ENCODE measurements around the gene C8A. TPM values are rescaled to one million over a fixed set of nuclear protein-coding genes. Genes with fewer than 3 reads are reported as not detected.

The C8A gene
- total RNA-seq, 1 experiment from 2014 or later: 0.13 TPM

GRCh38 chr1:56855190-56855589 is 593 bp downstream of the C8A start:
- DNase-seq (ENCODE audit: low spot score): no peak
- H3K27ac Mint-ChIP-seq: no peak overlapping the region
- ChIA-PET POLR2A (no interaction called here), CTCF (interaction anchor here (0.5 to 0.6 kb wide), 2 partner anchors 569 to 1177 kb away, joined by 3 read pairs; partner anchors contain the start of gene DAB1)
- H3K4me3 Mint-ChIP-seq: no peak overlapping the region
- no peaks in the 10 kb centered on the region for H3K9me3 Mint-ChIP-seq
- no peaks in the 10 kb centered on the region for H3K36me3 Mint-ChIP-seq
- no peak for TF ChIP-seq RORB (CRISPR knock-in tag; IDR thresholded peaks at IDR 0.05)
- no peak for TF ChIP-seq USF1 (CRISPR knock-in tag; IDR thresholded peaks at IDR 0.05)
- no peak for TF ChIP-seq ZNF512 (CRISPR knock-in tag; IDR thresholded peaks at IDR 0.05; ENCODE audit: borderline replicate concordance)
- H3K27me3 Mint-ChIP-seq (ENCODE audit: low read depth): no peaks in the 10 kb centered on the region
- no peak for ATAC-seq
- H3K4me1 Mint-ChIP-seq: peaks cover 4% of the 10 kb centered on the region

GRCh38 chr1:56856186-56856585 is 1.6 kb downstream of the C8A start:
- Mint-ChIP-seq H3K4me1 (no peaks in the 10 kb centered on the region), H3K27me3 (ENCODE audit: low read depth) (no peaks in the 10 kb centered on the region), H3K27ac (no peak overlapping the region), H3K4me3 (no peak overlapping the region), H3K36me3 (no peaks in the 10 kb centered on the region), H3K9me3 (0 out of 2 replicates have a peak, but pooled peaks cover 3% of the 10 kb centered on the region)
- CTCF ChIA-PET: no interaction called here
- POLR2A ChIA-PET: no interaction called here
- no peak for DNase-seq (ENCODE audit: low spot score)
- ATAC-seq: no peak
- TF ChIP-seq JAZF1 (CRISPR knock-in tag; IDR thresholded peaks at IDR 0.05): no peak
- TF ChIP-seq ZNF425 (CRISPR knock-in tag; conservative IDR thresholded peaks at IDR 0.05): no peak
- no peak for TF ChIP-seq NFYB (CRISPR knock-in tag; conservative IDR thresholded peaks at IDR 0.05; ENCODE audit: low read depth)
- no peak for TF ChIP-seq USF1 (CRISPR knock-in tag; IDR thresholded peaks at IDR 0.05)
- TF ChIP-seq OVOL2 (CRISPR knock-in tag; IDR thresholded peaks at IDR 0.05; ENCODE audit: borderline replicate concordance): no peak
- TF ChIP-seq AFF4 (CRISPR knock-in tag; IDR thresholded peaks at IDR 0.05; ENCODE audit: borderline replicate concordance): no peak
- TF ChIP-seq ZNF263 (CRISPR knock-in tag; IDR thresholded peaks at IDR 0.05; ENCODE audit: low read depth): no peak
- TF ChIP-seq FOXJ3 (CRISPR knock-in tag; IDR thresholded peaks at IDR 0.05; ENCODE audit: borderline replicate concordance): no peak
- TF ChIP-seq FOXP4 (CRISPR knock-in tag; IDR thresholded peaks at IDR 0.05): no peak
- TF ChIP-seq MYBL2 (CRISPR knock-in tag; IDR thresholded peaks at IDR 0.05): no peak
- no peak for TF ChIP-seq TEAD4 (CRISPR knock-in tag; IDR thresholded peaks at IDR 0.05)
- TF ChIP-seq USF2 (CRISPR knock-in tag; IDR thresholded peaks at IDR 0.05): no peak
- no peak for TF ChIP-seq NFATC4 (CRISPR knock-in tag; IDR thresholded peaks at IDR 0.05)
- no peak for TF ChIP-seq E2F4 (CRISPR knock-in tag; IDR thresholded peaks at IDR 0.05; ENCODE audit: borderline replicate concordance, low read depth)
- no peak for TF ChIP-seq MLX (CRISPR knock-in tag; IDR thresholded peaks at IDR 0.05)
- no peak for TF ChIP-seq ATF6 (CRISPR knock-in tag; IDR thresholded peaks at IDR 0.05)
